ENCODE data around the gene NANOGP8.

The NANOGP8 gene

DNA sequence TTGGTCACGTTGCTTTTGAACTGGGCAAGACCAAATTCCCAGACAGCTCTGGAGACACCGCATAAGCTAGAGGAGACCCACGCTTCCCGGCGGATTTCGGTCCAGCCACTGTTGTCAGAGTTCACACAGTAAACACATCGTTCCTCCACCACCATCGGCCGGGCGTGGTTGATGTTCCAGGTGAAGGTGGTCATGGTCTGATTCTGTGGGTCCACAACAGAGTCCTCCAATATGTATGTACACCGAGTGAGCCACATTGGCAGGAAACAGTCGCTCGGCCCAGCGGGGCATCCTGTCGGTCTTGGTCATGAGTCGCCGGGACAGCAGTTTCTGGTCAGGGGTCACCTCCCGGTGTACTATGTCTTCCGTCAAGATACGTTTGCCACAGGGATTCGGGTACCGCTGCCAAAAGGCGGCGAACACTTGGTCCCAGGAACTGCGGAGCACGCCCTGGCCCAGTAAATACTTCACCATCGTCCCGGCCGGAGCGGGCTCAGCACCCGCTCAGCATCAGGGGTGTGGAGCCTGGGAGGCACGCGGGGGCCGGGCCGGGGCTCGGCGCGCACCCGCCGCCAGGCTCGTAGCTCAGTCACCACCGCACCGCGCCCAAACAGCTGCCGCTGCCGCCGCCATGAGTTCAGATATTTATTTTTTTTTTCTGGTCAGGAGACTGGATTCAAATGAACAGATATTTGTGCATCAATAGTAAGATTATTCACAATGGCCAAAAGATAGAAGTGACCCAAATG lies 36.7 kb upstream of the NANOGP8 start:
- TF ChIP-seq SUZ12 (IDR thresholded peaks at IDR 0.05; ENCODE audit: extremely low read depth, insufficient read depth, insufficient read length) (no peak), YY1 (IDR thresholded peaks at IDR 0.05; ENCODE audit: insufficient read depth, insufficient read length) (no peak), ZNF274 (IDR thresholded peaks at IDR 0.05; ENCODE audit: low read depth, low read length) (no peak)
- Histone ChIP-seq H3K4me3 (ENCODE audit: insufficient read length, low read depth) (no peak overlapping the region), H3K4me1 (ENCODE audit: insufficient read depth, insufficient read length) (no peaks in the 10 kb centered on the region), H3K36me3 (ENCODE audit: insufficient read depth, insufficient read length, low read length) (no peaks in the 10 kb centered on the region), H3K27me3 (ENCODE audit: insufficient read depth, insufficient read length) (no peaks in the 10 kb centered on the region), H3K9ac (ENCODE audit: insufficient read length, low read depth) (no peak overlapping the region), H3K9me3 (ENCODE audit: insufficient read depth, low read length) (no peaks in the 10 kb centered on the region)
- DNase-seq (ENCODE audit: low read depth, low spot score) = no peak

- TF ChIP-seq SUZ12 (IDR thresholded peaks at IDR 0.05; ENCODE audit: extremely low read depth, insufficient read depth, insufficient read length) = no peak
- no peak for TF ChIP-seq YY1 (IDR thresholded peaks at IDR 0.05; ENCODE audit: insufficient read depth, insufficient read length)
- TF ChIP-seq ZNF274 (IDR thresholded peaks at IDR 0.05; ENCODE audit: low read depth, low read length) = no peak
- H3K4me1 ChIP-seq (ENCODE audit: insufficient read depth, insufficient read length) = no peaks in the 10 kb centered on the region
- no peak for DNase-seq (ENCODE audit: low read depth, low spot score)
- no peaks in the 10 kb centered on the region for H3K27me3 ChIP-seq (ENCODE audit: insufficient read depth, insufficient read length)
- no peak overlapping the region for H3K9ac ChIP-seq (ENCODE audit: insufficient read length, low read depth)
- no peak overlapping the region for H3K4me3 ChIP-seq (ENCODE audit: insufficient read length, low read depth)
- no peaks in the 10 kb centered on the region for H3K9me3 ChIP-seq (ENCODE audit: insufficient read depth, low read length)
- no peaks in the 10 kb centered on the region for H3K36me3 ChIP-seq (ENCODE audit: insufficient read depth, insufficient read length, low read length)
Observed at GRCh38 chr15:35120173-35120572, 35.1 kb upstream of the NANOGP8 start.

DNA sequence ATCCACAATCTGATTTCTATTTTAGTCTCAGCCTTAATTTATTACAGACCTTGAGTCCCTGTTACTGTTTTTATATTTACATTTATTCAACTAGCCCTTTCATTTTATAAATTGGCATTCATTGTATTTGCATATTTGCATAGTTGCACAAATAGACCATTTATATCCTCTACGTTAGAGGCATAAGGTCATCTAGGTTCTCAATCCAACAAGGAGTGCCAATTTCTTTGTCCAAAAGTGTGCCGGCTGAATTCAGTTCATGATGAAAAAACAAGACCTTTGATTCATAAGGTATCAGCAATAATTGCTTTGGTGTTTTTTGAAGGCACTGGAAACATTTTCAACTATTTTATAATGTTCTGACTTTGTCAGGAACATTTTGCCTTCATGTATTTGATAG lies 33.9 kb upstream of the NANOGP8 start:
- Histone ChIP-seq H3K4me3 (ENCODE audit: insufficient read length, low read depth) (no peak overlapping the region), H3K4me1 (ENCODE audit: insufficient read depth, insufficient read length) (no peaks in the 10 kb centered on the region), H3K36me3 (ENCODE audit: insufficient read depth, insufficient read length, low read length) (no peaks in the 10 kb centered on the region), H3K27me3 (ENCODE audit: insufficient read depth, insufficient read length) (no peaks in the 10 kb centered on the region), H3K9me3 (ENCODE audit: insufficient read depth, low read length) (no peaks in the 10 kb centered on the region), H3K9ac (ENCODE audit: insufficient read length, low read depth) (no peak overlapping the region)
- TF ChIP-seq SUZ12 (IDR thresholded peaks at IDR 0.05; ENCODE audit: extremely low read depth, insufficient read depth, insufficient read length) (no peak), ZNF274 (IDR thresholded peaks at IDR 0.05; ENCODE audit: low read depth, low read length) (no peak), YY1 (IDR thresholded peaks at IDR 0.05; ENCODE audit: insufficient read depth, insufficient read length) (no peak)
- no peak for DNase-seq (ENCODE audit: low read depth, low spot score)

GRCh38 chr15:35117543-35118265 lies 32.6 kb upstream of the NANOGP8 start:
- DNase-seq (ENCODE audit: low read depth, low spot score) = no peak
- H3K9ac ChIP-seq (ENCODE audit: insufficient read length, low read depth) = no peak overlapping the region
- H3K4me1 ChIP-seq (ENCODE audit: insufficient read depth, insufficient read length) = no peaks in the 10 kb centered on the region
- no peaks in the 10 kb centered on the region for H3K36me3 ChIP-seq (ENCODE audit: insufficient read depth, insufficient read length, low read length)
- H3K27me3 ChIP-seq (ENCODE audit: insufficient read depth, insufficient read length) = no peaks in the 10 kb centered on the region
- no peak overlapping the region for H3K4me3 ChIP-seq (ENCODE audit: insufficient read length, low read depth)
- no peak for TF ChIP-seq YY1 (IDR thresholded peaks at IDR 0.05; ENCODE audit: insufficient read depth, insufficient read length)
- no peak for TF ChIP-seq SUZ12 (IDR thresholded peaks at IDR 0.05; ENCODE audit: extremely low read depth, insufficient read depth, insufficient read length)
- TF ChIP-seq ZNF274 (IDR thresholded peaks at IDR 0.05; ENCODE audit: low read depth, low read length) = no peak
- H3K9me3 ChIP-seq (ENCODE audit: insufficient read depth, low read length) = no peaks in the 10 kb centered on the region

- H3K9ac ChIP-seq (ENCODE audit: insufficient read length, low read depth) = no peak overlapping the region
- H3K9me3 ChIP-seq (ENCODE audit: insufficient read depth, low read length) = no peaks in the 10 kb centered on the region
- no peaks in the 10 kb centered on the region for H3K4me1 ChIP-seq (ENCODE audit: insufficient read depth, insufficient read length)
- TF ChIP-seq SUZ12 (IDR thresholded peaks at IDR 0.05; ENCODE audit: extremely low read depth, insufficient read depth, insufficient read length) (no peak), ZNF274 (IDR thresholded peaks at IDR 0.05; ENCODE audit: low read depth, low read length) (no peak), YY1 (IDR thresholded peaks at IDR 0.05; ENCODE audit: insufficient read depth, insufficient read length) (no peak)
- no peak overlapping the region for H3K4me3 ChIP-seq (ENCODE audit: insufficient read length, low read depth)
- H3K27me3 ChIP-seq (ENCODE audit: insufficient read depth, insufficient read length) = no peaks in the 10 kb centered on the region
- H3K36me3 ChIP-seq (ENCODE audit: insufficient read depth, insufficient read length, low read length) = no peaks in the 10 kb centered on the region
- DNase-seq (ENCODE audit: low read depth, low spot score) = no peak
Observed at GRCh38 chr15:35115155-35115725, 30.1 kb upstream of the NANOGP8 start.

GRCh38 chr15:35112346-35112745 lies 27.3 kb upstream of the NANOGP8 start:
- Histone ChIP-seq H3K4me3 (ENCODE audit: insufficient read length, low read depth) (no peak overlapping the region), H3K27me3 (ENCODE audit: insufficient read depth, insufficient read length) (no peaks in the 10 kb centered on the region), H3K4me1 (ENCODE audit: insufficient read depth, insufficient read length) (no peaks in the 10 kb centered on the region), H3K9ac (ENCODE audit: insufficient read length, low read depth) (no peak overlapping the region), H3K9me3 (ENCODE audit: insufficient read depth, low read length) (no peaks in the 10 kb centered on the region), H3K36me3 (ENCODE audit: insufficient read depth, insufficient read length, low read length) (no peaks in the 10 kb centered on the region)
- TF ChIP-seq YY1 (IDR thresholded peaks at IDR 0.05; ENCODE audit: insufficient read depth, insufficient read length) (no peak), SUZ12 (IDR thresholded peaks at IDR 0.05; ENCODE audit: extremely low read depth, insufficient read depth, insufficient read length) (no peak), ZNF274 (IDR thresholded peaks at IDR 0.05; ENCODE audit: low read depth, low read length) (no peak)
- peak; percentile 13 for DNase-seq (ENCODE audit: low read depth, low spot score)

GRCh38 chr15:35111861-35112260 lies 26.8 kb upstream of the NANOGP8 start:
- no peak overlapping the region for H3K4me3 ChIP-seq (ENCODE audit: insufficient read length, low read depth)
- TF ChIP-seq YY1 (IDR thresholded peaks at IDR 0.05; ENCODE audit: insufficient read depth, insufficient read length) (no peak), SUZ12 (IDR thresholded peaks at IDR 0.05; ENCODE audit: extremely low read depth, insufficient read depth, insufficient read length) (no peak), ZNF274 (IDR thresholded peaks at IDR 0.05; ENCODE audit: low read depth, low read length) (no peak)

More at GRCh38 chr15:35111861-35112260, 26.8 kb upstream of the NANOGP8 start:
- Histone ChIP-seq H3K4me1 (ENCODE audit: insufficient read depth, insufficient read length) (no peaks in the 10 kb centered on the region), H3K36me3 (ENCODE audit: insufficient read depth, insufficient read length, low read length) (no peaks in the 10 kb centered on the region), H3K27me3 (ENCODE audit: insufficient read depth, insufficient read length) (no peaks in the 10 kb centered on the region), H3K9ac (ENCODE audit: insufficient read length, low read depth) (no peak overlapping the region), H3K9me3 (ENCODE audit: insufficient read depth, low read length) (no peaks in the 10 kb centered on the region)
- no peak for DNase-seq (ENCODE audit: low read depth, low spot score)

Data from NT2/D1 (cell line).